Nucleus accumbens (tissue), 56 donors: Measurements from ENCODE around the gene POU6F1.
A peak's percentile ranks its signal among the peaks of the same experiment; 100 is the strongest.
"Not testable (repeated sequence)": the region's sequence is repeated elsewhere in the genome, so short reads cannot be mapped to it uniquely, and the experiment has no call there.

Experiments used
- DNase-seq, 56 donors: peaks; one replicate each; lab custom pipeline; 2025; lab: John Stamatoyannopoulos, UW

POU6F1 gene, protein sequence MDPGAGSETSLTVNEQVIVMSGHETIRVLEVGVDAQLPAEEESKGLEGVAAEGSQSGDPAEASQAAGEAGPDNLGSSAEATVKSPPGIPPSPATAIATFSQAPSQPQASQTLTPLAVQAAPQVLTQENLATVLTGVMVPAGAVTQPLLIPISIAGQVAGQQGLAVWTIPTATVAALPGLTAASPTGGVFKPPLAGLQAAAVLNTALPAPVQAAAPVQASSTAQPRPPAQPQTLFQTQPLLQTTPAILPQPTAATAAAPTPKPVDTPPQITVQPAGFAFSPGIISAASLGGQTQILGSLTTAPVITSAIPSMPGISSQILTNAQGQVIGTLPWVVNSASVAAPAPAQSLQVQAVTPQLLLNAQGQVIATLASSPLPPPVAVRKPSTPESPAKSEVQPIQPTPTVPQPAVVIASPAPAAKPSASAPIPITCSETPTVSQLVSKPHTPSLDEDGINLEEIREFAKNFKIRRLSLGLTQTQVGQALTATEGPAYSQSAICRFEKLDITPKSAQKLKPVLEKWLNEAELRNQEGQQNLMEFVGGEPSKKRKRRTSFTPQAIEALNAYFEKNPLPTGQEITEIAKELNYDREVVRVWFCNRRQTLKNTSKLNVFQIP

DNA sequence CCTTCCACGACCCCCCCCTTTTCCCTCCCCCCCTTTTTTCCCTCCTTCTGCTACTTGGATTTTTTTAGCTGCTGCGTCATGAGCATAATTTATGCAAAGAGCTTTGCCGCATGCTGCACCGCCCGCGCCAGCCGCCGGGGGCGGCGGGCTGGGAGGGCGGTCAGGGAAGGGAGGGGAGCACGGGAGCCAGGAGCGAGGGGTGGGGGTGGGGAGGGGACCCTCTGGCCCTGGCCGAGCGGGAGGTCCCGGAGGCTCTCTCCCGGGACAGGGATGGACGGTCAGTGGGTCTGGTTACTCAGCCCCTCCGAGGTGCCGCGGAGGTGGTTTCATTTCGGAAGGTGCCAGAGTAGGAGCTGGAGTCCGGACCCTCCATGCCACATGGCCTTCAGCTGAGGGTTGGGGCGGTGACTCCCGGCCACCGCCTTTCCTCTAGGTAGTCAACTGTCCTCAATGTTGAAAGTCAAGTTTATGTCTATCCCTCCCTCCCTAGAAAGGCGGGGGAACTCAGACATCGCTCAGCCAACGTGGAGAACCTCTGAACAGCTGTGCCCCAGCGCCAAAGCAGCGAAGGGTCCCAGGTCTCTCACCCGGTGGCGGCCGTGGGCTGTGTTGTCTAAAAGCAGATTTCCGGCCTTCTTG is at the start of gene POU6F1:
POU6F1 (minus strand) TSS at position 95 of the 639 bp plus-strand sequence. CDS start 11,226 bp downstream, outside the sequence.
- DNase-seq, result peak in 53 of 56 donors; percentile 11 to 80 (median 64)

- no peak for DNase-seq
These were observed 47.2 kb upstream of the POU6F1 start for GRCh38 chr12:51265024-51265423.

- DNase-seq, result no peak
These were observed 46.4 kb upstream of the POU6F1 start for GRCh38 chr12:51264297-51264696.

GRCh38 chr12:51263341-51263740 is 45.5 kb upstream of the POU6F1 start:
- no peak for DNase-seq

DNA sequence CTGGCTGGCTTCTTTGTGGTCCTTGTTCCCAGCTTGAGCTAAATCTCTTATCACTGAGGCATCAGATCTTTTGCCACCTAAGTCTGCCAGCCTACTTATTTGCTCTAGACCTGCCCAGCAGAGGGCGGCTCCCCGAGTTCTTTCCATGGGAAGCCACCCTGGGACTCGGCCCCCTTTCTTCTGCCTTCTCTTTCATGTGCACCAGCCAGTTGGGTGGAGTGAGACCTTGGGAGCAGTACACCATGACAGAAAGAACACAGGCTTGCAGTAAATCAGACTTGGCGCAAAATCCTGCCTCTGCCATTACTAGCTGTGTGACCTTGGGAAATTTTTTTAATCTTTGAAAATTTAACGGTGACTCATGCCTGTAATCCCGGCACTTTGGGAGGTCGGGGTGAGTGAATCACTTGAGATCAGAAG is 44.9 kb upstream of the POU6F1 start:
- DNase-seq, result peak in 3 of 56 donors; percentile 7 to 33 (median 31)

DNA sequence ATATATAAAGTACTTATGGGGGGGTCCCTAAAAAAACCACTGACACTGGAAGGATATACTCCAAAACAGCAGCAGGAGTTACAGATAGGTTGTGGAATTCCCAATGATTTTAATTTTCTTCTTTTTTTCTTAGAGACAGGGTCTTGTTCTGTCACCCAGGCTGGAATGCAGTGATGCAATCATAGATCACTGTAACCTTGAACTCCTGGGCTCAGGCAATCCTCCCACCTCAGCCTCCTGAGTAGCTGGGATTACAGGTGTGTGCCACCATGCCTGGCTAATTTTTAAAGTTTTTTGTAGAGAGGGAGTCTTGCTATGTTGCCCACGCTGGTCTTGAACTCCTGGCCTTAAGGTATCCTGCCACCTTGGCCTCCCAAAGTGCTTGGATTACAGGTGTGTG is 41.7 kb upstream of the POU6F1 start:
- not testable (repeated sequence) for DNase-seq

DNA sequence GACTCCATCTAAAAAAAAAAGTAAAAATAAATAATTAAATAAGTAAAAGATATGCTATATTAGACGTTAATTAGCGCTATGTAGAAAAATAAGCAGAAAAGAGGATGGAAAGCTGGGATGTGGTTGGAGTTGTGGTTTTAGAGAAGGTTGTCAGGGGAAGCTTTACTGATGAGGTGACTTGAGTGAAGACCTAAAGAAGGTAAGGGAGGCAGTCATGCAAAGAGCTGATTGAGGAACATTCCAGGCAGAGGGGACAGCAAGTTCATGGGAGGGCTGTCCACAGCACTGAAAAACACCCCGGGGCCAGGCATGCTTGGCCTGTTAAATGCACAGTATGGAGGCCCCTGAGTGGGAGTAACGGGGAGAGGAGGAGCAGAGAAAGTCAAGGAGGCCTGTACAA is 36.7 kb upstream of the POU6F1 start:
- DNase-seq, result no peak

DNA sequence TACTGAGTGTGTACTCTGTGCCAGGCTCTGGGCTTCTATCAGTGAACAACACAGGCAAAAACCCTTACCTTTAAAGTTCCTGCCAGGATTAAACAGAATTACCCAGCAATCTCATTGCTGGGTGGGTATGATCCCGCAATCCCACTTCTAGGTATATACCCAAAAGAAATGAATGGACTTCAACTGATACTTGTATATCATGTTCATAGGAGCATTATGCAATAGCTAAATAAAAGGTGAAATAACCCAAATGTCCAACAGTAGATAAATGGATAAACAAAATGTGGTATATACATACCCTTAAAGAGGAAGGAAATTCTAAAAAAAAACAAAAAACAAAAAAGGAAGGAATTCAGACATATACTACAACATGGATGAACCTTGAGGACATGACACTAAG is 35.4 kb upstream of the POU6F1 start:
- DNase-seq, result no peak

- DNase-seq, result no peak
These were observed 29.8 kb upstream of the POU6F1 start for GRCh38 chr12:51247523-51248206.

DNA sequence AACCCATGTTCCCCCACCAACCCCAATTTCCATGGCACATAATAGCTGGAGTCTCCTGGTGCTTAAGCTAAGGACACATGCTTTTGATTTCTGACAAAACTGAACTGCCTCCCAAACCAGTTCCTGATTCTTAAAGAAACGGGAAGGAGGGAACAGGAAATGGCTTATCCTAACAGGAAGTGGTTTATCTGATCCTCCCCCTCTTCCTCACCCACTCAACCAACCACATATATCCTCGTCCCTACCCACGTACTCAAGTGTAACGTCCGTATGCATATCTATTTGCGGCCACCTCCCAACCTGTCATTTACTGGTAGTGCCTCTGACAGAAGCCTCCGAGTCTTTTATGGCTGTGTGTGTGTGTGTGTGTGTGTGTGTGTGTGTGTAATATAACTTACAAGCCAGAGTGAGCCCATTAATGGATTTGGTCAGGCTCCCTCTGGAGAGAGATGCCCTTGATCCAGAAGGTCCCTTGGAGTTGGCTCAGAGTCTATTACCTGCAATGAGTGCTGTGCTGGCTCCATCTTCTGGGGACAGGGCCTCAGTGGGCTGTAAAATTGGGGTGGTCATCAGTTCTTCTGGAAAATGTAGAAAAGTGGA is 28.5 kb upstream of the POU6F1 start:
- DNase-seq, result no peak

DNA sequence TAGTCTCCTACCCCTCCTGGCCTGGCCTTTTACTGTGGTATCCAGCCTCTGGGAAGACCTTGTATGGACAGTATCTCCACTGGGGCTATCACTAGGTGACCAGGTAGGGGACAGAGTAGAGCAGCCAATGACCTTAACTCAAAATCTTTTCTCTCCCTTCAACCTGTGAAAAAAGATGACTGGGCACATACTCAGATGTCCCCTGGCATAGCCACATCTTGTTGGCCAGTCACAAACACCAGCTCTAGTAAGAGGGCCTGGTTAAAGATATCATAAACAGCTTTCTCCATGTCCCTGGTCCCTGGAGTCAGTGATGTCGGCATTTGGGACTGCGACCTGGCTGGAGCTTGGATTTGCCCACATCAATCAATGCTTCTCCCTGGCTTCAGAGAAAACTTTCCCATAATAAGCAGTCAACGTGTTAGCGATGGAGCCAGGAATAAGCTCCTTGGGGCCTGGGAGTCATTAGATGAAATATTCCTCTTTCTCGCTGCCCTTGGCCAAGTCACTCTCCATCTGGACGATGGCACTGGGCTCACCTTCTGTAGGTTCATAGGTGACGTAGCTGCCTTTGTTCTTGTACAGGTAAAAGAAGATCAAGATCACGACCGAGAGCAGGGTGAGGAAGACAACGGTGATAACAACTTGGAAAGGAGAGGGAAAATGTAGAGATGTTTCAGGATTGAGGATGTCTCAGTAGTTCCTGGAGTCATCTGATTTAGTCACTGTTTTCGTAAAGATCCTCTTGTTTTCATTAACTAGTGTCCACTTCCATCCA is 27.8 kb upstream of the POU6F1 start:
- DNase-seq, result no peak

- DNase-seq, result no peak
These were observed 26.4 kb upstream of the POU6F1 start for GRCh38 chr12:51244269-51244668.

- DNase-seq, result no peak
These were observed 25.0 kb upstream of the POU6F1 start for GRCh38 chr12:51242876-51243275.

GRCh38 chr12:51242120-51242519 is 24.3 kb upstream of the POU6F1 start:
- peak in 1 of 56 donors; percentile 6 for DNase-seq

GRCh38 chr12:51240971-51241370 is 23.1 kb upstream of the POU6F1 start:
- DNase-seq, result no peak

DNA sequence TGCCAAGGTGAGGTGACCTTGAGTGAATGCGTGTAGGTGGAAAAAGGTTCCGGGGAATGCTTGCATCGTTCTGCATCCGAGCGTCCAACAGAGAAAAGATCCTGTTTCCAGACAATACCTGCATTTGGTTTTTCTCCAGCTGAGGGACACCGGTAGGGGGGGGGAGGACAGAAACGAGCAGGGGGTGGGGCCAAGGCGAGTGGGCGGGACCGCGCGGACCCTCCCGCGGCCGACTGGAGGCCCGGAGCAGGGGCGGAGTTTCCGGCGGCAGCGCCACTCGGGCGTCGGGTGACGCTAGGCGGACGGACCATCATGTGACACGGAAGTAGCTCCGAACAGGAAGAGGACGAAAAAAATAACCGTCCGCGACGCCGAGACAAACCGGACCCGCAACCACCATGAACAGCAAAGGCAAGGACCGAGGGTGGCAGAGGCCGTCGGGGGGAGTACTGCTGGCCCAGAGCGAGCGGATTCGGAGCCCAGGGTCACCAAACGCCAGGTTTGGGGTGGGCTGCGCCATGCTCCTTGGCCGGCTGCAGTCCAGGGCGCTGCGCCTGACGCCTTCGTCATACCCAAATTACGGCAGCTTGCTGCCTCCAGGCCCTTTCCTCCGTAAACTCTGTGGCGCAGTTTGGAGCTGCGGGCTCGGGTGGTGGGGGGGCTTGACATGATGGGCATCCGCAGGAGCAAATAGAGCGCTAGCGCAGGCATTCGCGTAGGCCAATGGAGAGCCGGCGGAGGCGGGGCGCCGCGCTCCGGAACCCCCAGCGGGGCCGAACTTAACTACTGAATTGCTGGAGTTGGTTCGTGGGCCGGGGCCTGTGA is 20.9 kb upstream of the POU6F1 start, which contains the start of gene DAZAP2:
DAZAP2 (plus strand) TSS at position 317 of the 825 bp plus-strand sequence; CDS start at position 399, 82 bp downstream.
- DNase-seq, result peak; percentile 66 to 98 (median 91)

DNA sequence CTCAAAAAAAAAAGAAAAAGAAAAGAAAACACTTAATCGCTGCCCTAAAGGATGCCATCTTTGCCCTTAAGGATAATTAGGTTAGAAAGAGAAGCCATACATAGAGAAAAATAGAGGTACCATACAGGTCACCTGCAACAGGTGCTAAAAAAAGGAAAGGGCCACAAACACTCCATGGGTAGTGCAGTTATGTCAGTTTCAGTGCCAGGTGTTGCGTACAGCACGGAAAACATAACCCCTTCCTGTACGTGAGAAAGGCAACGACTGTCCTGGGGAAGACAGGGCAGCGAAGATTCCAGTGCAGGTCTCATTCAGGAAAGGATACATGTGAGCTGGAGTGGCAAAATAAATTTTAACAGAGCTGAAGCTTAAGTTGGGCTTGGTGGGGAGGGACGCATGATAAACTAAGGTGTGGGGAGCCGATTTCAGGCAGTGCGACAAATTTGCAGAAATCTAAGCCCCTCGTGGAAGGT is 20.2 kb upstream of the POU6F1 start:
- peak in 1 of 56 donors; percentile 61 for DNase-seq

DNA sequence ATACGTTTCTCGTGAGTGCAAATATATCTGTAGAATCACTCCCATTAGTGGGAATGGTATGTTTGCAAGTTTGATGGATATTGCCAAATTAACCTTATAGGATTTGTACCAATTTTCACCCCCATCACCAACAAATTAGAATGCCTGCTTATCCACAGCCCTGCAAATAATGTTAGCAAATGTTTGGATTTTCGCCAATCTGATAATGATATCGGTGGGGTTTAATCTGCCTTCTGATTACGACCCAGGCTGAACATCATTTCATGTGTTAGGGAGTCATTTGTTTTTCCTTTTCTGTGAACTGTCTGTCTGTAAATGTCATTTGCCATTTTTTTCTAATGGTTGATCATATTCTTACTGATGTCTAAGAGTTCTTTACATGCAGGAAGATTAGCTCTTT is 16.7 kb upstream of the POU6F1 start:
- DNase-seq, result no peak
